Upper lobe of right lung (tissue), 1 donor: ENCODE results near the gene WDHD1. TPM values are rescaled to one million over a fixed set of nuclear protein-coding genes. Genes with fewer than 3 reads are reported as not detected.
A peak's percentile ranks its signal among the peaks of the same experiment; 100 is the strongest.

Experiments used
- ATAC-seq: fragments of 200-7000 bp; cut with Tn5 transposase; one replicate; pipeline ENCODE4 v1.9.1; 2020; ENCODE audit warnings: mild to moderate bottlenecking, moderate library complexity
- DNase-seq: peaks from one replicate; pipeline ENCODE4 v3.0.0-alpha.2; 2020
- H3K27ac ChIP-seq: fragments of 200-600 bp; one replicate; pipeline ENCODE4 v1.8.0; 2022
- H3K27me3 ChIP-seq: fragments of 200-600 bp; one replicate; pipeline ENCODE4 v1.8.0; 2022; ENCODE audit warnings: mild to moderate bottlenecking
- H3K36me3 ChIP-seq: fragments of 200-600 bp; one replicate; pipeline ENCODE4 v1.8.0; 2022
- H3K4me1 ChIP-seq: fragments of 200-600 bp; one replicate; pipeline ENCODE4 v1.8.0; 2022
- H3K4me3 ChIP-seq: fragments of 200-600 bp; one replicate; pipeline ENCODE4 v1.8.0; 2022; ENCODE audit warnings: mild to moderate bottlenecking
- H3K9me3 ChIP-seq: fragments of 200-600 bp; one replicate; pipeline ENCODE4 v1.8.0; 2022
- intact Hi-C: fragments of 100-400 bp; cut with DNase I; formaldehyde crosslinking; loops from one replicate; pipeline ENCODE4 v1.11.0; 2022
- total RNA-seq: library from RNA; stranded (reverse); fragmentation: NEBNext Ultra II Directional; extraction: Animal tissue kit (Norgen Biotek cat#: 25700); gene quantifications from one replicate; pipeline ENCODE4 v1.2.1, GENCODE V29; 2021
- TF ChIP-seq, protein P1 (sequence below): fragments of 200-600 bp; IDR thresholded peaks from one replicate; pipeline ENCODE4 v1.8.0; 2022; ENCODE audit warnings: antibody characterized with exemption
- donor health status: DM: no; HTN: yes; CAD: no; lungs with severe emphysema.

Gene WDHD1
- total RNA-seq, 1 donor from 2014 or later, result 3.5 TPM

DNA sequence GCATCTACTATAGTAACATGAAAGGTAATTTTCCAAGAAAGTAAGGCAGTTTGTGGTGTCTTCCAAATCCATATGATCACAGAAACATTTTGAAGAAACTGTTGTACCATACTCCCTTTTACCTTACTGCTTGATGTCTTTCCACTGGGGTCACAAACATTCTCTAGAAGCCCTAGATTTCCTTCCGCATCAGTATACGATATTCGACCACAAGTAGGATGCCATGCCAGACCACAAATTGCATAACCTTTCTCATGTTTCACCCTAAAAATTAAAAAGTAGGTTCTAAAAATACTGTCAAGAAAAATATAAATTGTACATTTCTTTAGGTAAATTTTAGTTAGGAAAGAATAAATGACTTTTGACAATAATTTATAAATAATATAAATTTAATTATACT lies 26.5 kb downstream of the WDHD1 start:
- ATAC-seq (no peak), DNase-seq (no peak)
- Histone ChIP-seq H3K4me1 (no peaks in the 10 kb centered on the region), H3K36me3 (no peaks in the 10 kb centered on the region), H3K9me3 (no peaks in the 10 kb centered on the region), H3K27ac (no peak overlapping the region), H3K27me3 (no peaks in the 10 kb centered on the region), H3K4me3 (no peak overlapping the region)
- intact Hi-C loops, result no loop called here
- TF ChIP-seq, protein P1, sequence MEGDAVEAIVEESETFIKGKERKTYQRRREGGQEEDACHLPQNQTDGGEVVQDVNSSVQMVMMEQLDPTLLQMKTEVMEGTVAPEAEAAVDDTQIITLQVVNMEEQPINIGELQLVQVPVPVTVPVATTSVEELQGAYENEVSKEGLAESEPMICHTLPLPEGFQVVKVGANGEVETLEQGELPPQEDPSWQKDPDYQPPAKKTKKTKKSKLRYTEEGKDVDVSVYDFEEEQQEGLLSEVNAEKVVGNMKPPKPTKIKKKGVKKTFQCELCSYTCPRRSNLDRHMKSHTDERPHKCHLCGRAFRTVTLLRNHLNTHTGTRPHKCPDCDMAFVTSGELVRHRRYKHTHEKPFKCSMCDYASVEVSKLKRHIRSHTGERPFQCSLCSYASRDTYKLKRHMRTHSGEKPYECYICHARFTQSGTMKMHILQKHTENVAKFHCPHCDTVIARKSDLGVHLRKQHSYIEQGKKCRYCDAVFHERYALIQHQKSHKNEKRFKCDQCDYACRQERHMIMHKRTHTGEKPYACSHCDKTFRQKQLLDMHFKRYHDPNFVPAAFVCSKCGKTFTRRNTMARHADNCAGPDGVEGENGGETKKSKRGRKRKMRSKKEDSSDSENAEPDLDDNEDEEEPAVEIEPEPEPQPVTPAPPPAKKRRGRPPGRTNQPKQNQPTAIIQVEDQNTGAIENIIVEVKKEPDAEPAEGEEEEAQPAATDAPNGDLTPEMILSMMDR, result no peak

DNA sequence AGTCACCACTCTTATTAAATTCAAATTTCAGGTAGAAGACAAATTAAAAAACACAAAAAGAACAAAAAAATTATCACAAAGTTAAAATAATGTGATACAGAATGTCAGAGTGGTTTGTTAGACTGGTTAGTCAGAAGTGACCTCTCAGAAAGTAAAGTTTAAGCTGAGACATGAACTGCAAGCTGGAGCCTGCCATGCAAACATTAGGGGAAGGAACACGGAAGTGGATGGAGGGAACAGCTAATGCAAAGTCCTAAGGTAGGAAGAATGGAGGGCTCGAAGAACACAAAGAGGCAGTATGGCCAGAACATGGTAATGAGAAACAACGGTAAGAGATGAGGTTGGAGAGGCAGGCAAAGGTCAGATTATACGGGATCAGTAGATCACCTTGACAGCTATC lies 41.7 kb downstream of the WDHD1 start:
- DNase-seq, result no peak
- peaks cover 4% of the 10 kb centered on the region for H3K36me3 ChIP-seq
- no peak overlapping the region for H3K4me3 ChIP-seq
- no peak overlapping the region for H3K27ac ChIP-seq
- no peaks in the 10 kb centered on the region for H3K27me3 ChIP-seq
- ATAC-seq, result no peak
- H3K4me1 ChIP-seq, result no peaks in the 10 kb centered on the region
- intact Hi-C loops, result no loop called here
- H3K9me3 ChIP-seq, result no peaks in the 10 kb centered on the region
- TF ChIP-seq, protein P1, result no peak

DNA sequence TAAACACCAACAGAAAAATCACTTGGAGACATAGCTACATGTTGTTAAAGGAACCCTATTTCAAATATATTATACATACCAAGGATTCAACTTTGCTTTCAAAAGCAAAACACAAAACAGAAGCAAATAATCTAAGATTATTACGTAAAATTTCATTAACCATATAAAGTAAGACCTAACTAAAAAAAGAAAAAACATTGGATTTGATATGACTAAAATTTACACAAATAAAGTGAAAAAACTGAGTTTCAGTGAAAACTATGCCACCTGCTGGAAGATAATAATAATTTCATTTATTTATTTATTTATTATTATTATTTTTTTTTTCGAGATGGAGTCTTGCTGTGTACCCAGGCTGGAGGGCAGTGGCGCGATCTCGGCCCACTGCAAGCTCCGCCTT lies 45.2 kb downstream of the WDHD1 start:
- Histone ChIP-seq H3K9me3 (no peaks in the 10 kb centered on the region), H3K4me1 (no peaks in the 10 kb centered on the region), H3K36me3 (no peaks in the 10 kb centered on the region), H3K27ac (no peak overlapping the region), H3K4me3 (no peak overlapping the region), H3K27me3 (no peaks in the 10 kb centered on the region)
- ATAC-seq (no peak), DNase-seq (no peak)
- intact Hi-C loops, result no loop called here
- TF ChIP-seq, protein P1, result peak; percentile 43

DNA sequence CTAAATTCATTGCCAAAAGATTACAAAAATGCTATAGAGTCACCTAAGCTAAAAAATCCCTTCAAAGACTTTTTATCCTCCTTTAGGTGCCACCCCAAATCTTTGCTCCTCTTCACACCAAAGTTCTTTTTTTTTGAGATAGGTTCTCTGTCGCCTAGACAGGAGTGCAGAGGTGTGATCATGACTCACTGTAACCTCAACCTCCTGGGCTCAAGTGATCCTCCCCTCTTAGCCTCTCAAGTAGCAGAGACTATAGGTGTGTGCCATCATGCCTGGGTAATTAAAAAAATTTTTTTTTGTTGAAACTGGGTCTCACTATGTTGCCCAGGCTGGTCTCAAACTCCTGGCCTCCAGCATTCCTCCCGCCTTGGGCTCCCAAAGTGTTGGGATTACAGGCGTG lies 47.9 kb downstream of the WDHD1 start:
- no peaks in the 10 kb centered on the region for H3K9me3 ChIP-seq
- no peak for DNase-seq
- no peak for ATAC-seq
- H3K27ac ChIP-seq, result no peak overlapping the region
- H3K36me3 ChIP-seq, result no peaks in the 10 kb centered on the region
- intact Hi-C loops, result no loop called here
- no peaks in the 10 kb centered on the region for H3K27me3 ChIP-seq
- TF ChIP-seq, protein P1, result no peak
- no peak overlapping the region for H3K4me3 ChIP-seq
- no peaks in the 10 kb centered on the region for H3K4me1 ChIP-seq

DNA sequence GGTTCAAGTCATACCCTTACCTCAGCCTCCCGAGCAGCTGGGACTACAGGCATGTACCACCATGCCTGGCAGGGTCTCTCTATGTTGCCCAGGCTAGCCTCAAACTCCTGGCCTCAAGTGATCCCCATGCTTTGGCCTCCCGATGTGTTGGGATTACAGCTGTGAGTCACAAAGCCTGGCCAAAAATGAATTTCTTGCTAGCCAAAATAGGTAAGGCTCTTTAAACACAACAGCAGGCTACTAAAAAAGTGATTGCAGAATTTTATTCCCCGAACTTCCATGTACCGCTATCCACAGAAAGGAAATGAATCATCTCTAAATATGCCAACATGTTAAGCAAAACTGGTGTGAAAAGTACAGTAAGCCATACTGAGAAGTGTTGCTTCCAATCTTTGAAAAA lies 50.6 kb downstream of the WDHD1 start:
- intact Hi-C loops, result no loop called here
- H3K36me3 ChIP-seq, result no peaks in the 10 kb centered on the region

More for the DNA sequence above, 50.6 kb downstream of the WDHD1 start:
- H3K4me3 ChIP-seq, result no peak overlapping the region
- DNase-seq (no peak), ATAC-seq (no peak)
- H3K9me3 ChIP-seq, result no peaks in the 10 kb centered on the region
- no peaks in the 10 kb centered on the region for H3K27me3 ChIP-seq
- TF ChIP-seq, protein P1, result no peak
- no peaks in the 10 kb centered on the region for H3K4me1 ChIP-seq
- no peak overlapping the region for H3K27ac ChIP-seq
